Ascending aorta (tissue), 2 donors: ENCODE results near the gene C2CD3. TPM values are rescaled to one million over a fixed set of nuclear protein-coding genes. Genes with fewer than 3 reads are reported as not detected.

Experiments used
- DNase-seq, 2 donors: peaks; one replicate each; pipeline ENCODE4 v3.0.0-alpha.2; 2019; ENCODE audit warnings: low spot score in 2 of 2
- H3K27ac ChIP-seq, 2 donors: fragments of 200-600 bp; sonication (generic); one replicate each; pipeline ENCODE4 v1.5.1; 2016 to 2017; ENCODE audit warnings: mild to moderate bottlenecking in 1 of 2
- H3K27me3 ChIP-seq: fragments of 200-600 bp; sonication (generic); one replicate; pipeline ENCODE4 v1.5.1; 2017
- H3K36me3 ChIP-seq, 2 donors: fragments of 200-600 bp; sonication (generic); one replicate each; pipeline ENCODE4 v1.5.1; 2016
- H3K4me1 ChIP-seq, 2 donors: fragments of 200-600 bp; sonication (generic); one replicate each; pipeline ENCODE4 v1.5.1; 2016 to 2017; ENCODE audit warnings: mild to moderate bottlenecking in 1 of 2
- H3K4me3 ChIP-seq, 2 donors: fragments of 200-600 bp; sonication (generic); one replicate each; pipeline ENCODE4 v1.5.1; 2016 to 2017; ENCODE audit warnings: mild to moderate bottlenecking in 1 of 2
- H3K9me3 ChIP-seq, 2 donors: fragments of 200-600 bp; sonication (generic); one replicate each; pipeline ENCODE4 v1.5.1; 2016
- intact Hi-C: fragments of 100-400 bp; cut with DNase I; formaldehyde crosslinking; loops from one replicate; pipeline ENCODE4 v1.15.1; 2023
- total RNA-seq: library from RNA; depleted of rRNA; stranded (reverse); fragments of >200 nt; gene quantifications from one replicate; pipeline ENCODE4 v1.1.0, GENCODE V29; 2016
- TF ChIP-seq, protein P1 (sequence below), 3 experiments: fragments of 200-600 bp in 2 of 3; fragments of 450-650 bp in 1 of 3; sonication (generic) in 2 of 3; IDR thresholded peaks; one replicate each; pipeline ENCODE4 v1.5.1; 2016 to 2019; ENCODE audit warnings: antibody characterized with exemption in 3 of 3, mild to moderate bottlenecking in 1 of 3, moderate library complexity in 1 of 3

Gene C2CD3, protein sequence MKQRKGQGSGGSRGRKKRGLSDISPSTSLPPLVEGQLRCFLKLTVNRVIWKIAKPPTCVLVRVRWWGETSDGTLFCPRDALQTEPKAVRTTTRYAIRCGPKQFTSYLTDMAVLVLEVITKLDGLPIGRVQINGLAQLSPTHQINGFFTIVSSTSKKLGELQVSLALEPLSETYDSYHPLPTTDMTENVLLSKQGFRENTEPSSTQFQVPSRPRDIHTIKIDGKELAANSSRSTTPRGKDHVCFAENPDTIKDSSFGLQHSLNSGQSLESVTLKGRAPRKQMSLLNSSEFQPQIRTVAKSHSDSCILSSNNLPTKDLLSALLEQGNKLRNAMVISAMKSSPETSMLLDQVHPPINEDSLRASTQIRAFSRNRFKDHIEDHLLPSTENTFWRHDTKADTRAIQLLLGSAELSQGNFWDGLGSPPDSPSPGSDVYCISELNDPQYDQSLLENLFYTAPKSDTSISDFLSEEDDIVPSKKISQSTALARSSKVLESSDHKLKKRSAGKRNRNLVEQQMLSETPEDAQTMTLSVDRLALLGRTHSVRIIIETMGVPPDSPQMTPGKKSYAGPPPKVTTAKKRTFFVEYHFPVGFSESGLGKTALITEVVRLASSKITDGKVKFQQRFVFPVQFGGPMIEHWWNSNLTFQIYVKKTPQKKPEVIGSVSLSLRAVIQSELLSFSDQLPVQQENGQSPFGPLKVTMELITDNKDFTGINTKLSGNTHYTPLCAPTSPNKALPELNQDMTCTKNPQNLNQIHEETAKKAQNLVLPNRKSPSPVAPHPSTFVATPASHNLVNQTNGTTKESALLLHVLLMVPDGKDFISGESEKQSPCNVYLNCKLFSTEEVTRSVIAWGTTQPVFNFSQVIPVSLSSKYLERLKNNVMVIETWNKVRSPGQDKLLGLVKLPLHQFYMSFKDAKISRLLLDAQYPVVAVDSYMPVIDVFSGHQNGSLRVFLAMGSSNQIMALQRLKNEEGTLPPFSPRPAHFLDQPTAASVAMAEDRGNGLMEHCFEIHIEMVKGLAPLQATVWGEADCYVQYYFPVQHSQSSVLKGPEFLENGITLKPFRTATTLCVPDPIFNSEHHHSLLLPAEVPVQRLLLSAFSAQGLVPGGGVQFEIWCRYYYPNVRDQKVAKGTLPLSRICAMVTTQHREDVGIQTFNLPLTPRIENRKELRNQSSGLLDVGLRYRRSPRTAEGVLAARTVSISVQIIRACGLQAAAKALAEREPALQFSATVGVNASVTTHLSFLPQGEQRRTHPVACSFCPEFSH (N-terminal part only)
- 11.4 TPM for total RNA-seq

DNA sequence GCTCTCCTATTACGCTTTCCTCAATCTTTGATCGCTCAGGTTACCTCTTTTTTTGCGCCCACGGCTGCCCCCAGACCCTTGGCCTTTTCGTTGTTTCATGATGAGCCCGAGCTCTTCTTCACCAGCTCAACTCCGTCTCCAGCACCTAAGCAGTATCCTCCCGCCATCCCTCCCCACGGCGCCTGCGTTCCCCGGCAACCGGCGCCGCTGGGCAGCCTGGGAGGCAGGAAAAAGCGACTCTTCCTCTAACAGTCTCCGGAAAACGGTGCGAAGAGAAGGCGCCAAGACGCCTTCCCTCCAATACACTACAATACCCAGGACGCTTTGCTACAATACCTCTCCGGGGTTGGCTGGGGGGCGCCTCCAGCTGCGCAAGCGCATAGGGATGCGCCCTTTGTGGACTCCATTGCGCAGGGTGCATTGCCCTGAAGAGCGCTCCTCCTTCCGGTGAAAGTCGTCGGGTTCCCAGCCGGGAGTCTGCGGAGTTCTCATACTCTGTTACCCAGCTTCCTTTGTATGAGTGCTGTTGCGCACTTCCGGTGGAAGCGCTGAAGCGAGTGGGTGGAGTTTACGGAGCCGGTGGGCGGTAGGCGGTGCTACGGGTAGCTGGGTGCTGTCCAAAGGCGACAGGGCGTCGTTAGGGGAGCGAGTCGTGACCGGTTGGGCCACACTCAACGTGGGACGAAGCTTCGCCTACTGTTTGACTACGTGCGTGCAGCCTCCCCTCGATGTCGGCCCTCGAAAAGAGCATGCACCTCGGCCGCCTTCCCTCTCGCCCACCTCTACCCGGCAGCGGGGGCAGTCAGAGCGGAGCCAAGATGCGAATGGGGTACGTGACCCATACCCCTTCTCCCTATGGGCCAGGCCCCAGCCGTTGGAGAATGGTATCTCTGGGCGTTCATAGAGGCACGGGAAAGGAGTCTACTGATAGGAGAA is at the start of gene C2CD3, which contains the start of gene PPME1:
TSS of gene C2CD3 (minus strand) at position 309 of the 936 bp plus-strand sequence. CDS start at position 99, 210 bp downstream.
TSS of gene PPME1 (plus strand) at position 596 of the 936 bp plus-strand sequence. CDS start at position 729, 133 bp downstream.
- Histone ChIP-seq H3K36me3 (peaks cover 7 to 9% of the 10 kb centered on the region in 2 donors), H3K9me3 (no peaks in the 10 kb centered on the region), H3K27me3 (no peaks in the 10 kb centered on the region), H3K27ac (peak within 1 kb of the TSS; percentile 94), H3K4me1 (peaks cover 12 to 20% of the 10 kb centered on the region in 2 donors), H3K4me3 (peak within 1 kb of the TSS; percentile 90 to 96)
- intact Hi-C loops, result loop anchor here (1.0 to 10.0 kb wide), 7 partner anchors 146 to 776 kb away; partner anchors contain the start of genes COA4, LIPT2, MRPL48 and PAAF1
- TF ChIP-seq, protein P1, sequence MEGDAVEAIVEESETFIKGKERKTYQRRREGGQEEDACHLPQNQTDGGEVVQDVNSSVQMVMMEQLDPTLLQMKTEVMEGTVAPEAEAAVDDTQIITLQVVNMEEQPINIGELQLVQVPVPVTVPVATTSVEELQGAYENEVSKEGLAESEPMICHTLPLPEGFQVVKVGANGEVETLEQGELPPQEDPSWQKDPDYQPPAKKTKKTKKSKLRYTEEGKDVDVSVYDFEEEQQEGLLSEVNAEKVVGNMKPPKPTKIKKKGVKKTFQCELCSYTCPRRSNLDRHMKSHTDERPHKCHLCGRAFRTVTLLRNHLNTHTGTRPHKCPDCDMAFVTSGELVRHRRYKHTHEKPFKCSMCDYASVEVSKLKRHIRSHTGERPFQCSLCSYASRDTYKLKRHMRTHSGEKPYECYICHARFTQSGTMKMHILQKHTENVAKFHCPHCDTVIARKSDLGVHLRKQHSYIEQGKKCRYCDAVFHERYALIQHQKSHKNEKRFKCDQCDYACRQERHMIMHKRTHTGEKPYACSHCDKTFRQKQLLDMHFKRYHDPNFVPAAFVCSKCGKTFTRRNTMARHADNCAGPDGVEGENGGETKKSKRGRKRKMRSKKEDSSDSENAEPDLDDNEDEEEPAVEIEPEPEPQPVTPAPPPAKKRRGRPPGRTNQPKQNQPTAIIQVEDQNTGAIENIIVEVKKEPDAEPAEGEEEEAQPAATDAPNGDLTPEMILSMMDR (IDR thresholded peaks at IDR 0.05), result peak in 2 of 3 experiments; percentile 20 to 25
- DNase-seq, result peak; percentile 98 to 100

DNA sequence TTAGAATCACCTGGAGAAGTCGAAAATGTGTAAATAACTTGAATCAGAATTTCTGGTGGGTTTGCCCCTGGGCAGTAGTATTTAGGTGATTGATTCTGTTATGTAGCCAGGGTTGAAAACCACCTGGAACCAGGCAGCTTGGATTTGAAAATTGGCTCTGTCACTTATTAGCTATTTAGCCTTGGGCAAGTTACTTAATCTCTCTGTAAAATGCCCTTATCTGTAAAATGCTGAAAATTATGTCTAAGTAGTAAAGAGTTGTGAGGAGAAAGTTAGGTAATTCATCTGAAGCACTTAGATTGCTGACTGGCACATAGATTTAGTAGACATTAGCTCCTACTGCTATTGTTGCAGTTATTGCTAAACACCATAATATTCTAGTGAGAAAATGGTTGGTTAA is 49.6 kb upstream of the C2CD3 start:
- H3K4me3 ChIP-seq, result no peak overlapping the region
- no peak for DNase-seq
- H3K4me1 ChIP-seq, result no peaks in the 10 kb centered on the region
- TF ChIP-seq, protein P1 (IDR thresholded peaks at IDR 0.05), result no peak
- H3K27ac ChIP-seq, result no peak overlapping the region
- intact Hi-C loops, result no loop called here
- no peaks in the 10 kb centered on the region for H3K27me3 ChIP-seq
- no peaks in the 10 kb centered on the region for H3K9me3 ChIP-seq
- peaks cover 0 to 4% of the 10 kb centered on the region in 2 donors for H3K36me3 ChIP-seq

DNA sequence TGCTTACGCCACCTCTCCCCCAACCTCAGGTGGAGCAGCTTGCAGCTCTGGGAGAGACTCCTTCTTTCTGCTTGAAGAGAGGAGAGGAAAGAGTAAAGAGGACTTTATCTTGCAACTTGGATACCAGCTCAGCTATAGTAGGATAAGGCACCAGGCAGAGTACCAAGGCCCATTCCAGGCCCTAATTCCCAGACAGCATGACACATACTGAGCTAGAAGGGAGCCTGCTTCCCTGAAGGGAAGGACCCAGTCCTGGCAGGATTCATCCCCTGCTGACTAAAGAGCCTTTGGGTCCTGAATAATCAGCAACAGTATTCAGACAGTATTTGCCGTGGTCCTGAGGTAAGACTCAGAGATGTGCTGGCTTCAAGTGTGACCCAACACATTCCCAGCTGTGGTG is 41.7 kb upstream of the C2CD3 start:
- Histone ChIP-seq H3K9me3 (no peaks in the 10 kb centered on the region), H3K27me3 (no peaks in the 10 kb centered on the region), H3K4me1 (no peaks in the 10 kb centered on the region), H3K27ac (no peak overlapping the region), H3K36me3 (peaks cover 12 to 58% of the 10 kb centered on the region in 2 donors), H3K4me3 (no peak overlapping the region)
- intact Hi-C loops, result no loop called here
- TF ChIP-seq, protein P1 (IDR thresholded peaks at IDR 0.05), result no peak
- no peak for DNase-seq

DNA sequence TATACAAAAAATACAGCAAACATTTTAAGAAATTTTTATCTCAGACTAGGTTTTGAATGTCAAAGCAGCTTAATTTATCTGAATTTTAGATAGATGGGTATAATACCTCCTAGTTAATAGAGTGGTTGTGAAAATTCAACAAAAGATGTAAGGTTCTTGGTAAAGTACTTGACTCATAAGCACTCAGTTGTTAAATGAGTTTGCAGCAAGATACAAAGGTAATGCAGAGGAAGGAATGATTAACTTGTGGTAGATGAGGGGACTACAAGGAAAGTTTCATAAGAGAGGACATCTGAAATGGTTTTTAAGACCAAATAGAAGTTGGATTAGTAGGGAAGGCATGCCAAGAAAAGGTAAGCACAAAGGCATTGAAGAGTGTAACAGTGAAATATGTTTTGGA is 37.7 kb upstream of the C2CD3 start:
- Histone ChIP-seq H3K9me3 (no peaks in the 10 kb centered on the region), H3K27me3 (no peaks in the 10 kb centered on the region), H3K4me3 (no peak overlapping the region), H3K4me1 (no peaks in the 10 kb centered on the region), H3K36me3 (peaks cover 31 to 76% of the 10 kb centered on the region in 2 donors), H3K27ac (no peak overlapping the region)
- no peak for DNase-seq
- intact Hi-C loops, result no loop called here
- TF ChIP-seq, protein P1 (IDR thresholded peaks at IDR 0.05), result no peak
